K562 (cell line): Measurements from ENCODE around the gene TTC19.
A peak's percentile ranks its signal among the peaks of the same experiment; 100 is the strongest.

Experiments used
- DPF2 ChIP-seq: fragments of 450-650 bp; IDR thresholded peaks from 2 replicates; pipeline ENCODE4 v1.6.1; 2016
- HDAC1 ChIP-seq, 2 experiments: fragments of 450-650 bp; IDR thresholded peaks; 2 replicates each; pipeline ENCODE4 v1.6.1; 2016 to 2017; ENCODE audit warnings: inconsistent platforms in 1 of 2, mild to moderate bottlenecking in 1 of 2, moderate library complexity in 1 of 2
- KDM1A ChIP-seq, 2 experiments: fragments of 450-650 bp; IDR thresholded peaks; 2 replicates each; pipeline ENCODE4 v1.6.1; 2016; ENCODE audit warnings: mild to moderate bottlenecking in 2 of 2
- MXI1 ChIP-seq: IDR thresholded peaks from 2 replicates; pipeline ENCODE4 v1.6.1; 2011; ENCODE audit warnings: low read depth, mild to moderate bottlenecking, improper control_type of control experiment, low read length
- NFRKB ChIP-seq: fragments of 450-650 bp; IDR thresholded peaks from 2 replicates; pipeline ENCODE4 v1.6.1; 2016; ENCODE audit warnings: low read depth
- NFYB ChIP-seq: IDR thresholded peaks from 2 replicates; pipeline ENCODE4 v1.6.1; 2011; ENCODE audit warnings: mild to moderate bottlenecking, moderate library complexity; ENCODE audit not compliant: insufficient read length; ENCODE audit errors: extremely low read depth
- RAD21 ChIP-seq, 2 experiments: fragments of 250-450 bp in 1 of 2; fragments of 450-650 bp in 1 of 2; sonication (Bioruptor Pico) in 1 of 2; formaldehyde crosslinking in 1 of 2; IDR thresholded peaks in 1 of 2; conservative IDR thresholded peaks in 1 of 2; 2 replicates each; pipeline versions ENCODE4 v1.4.0 to v1.8.0; 2020 to 2022; ENCODE audit warnings: mild to moderate bottlenecking in 2 of 2, moderate library complexity in 1 of 2
- SMAD1 ChIP-seq: fragments of 150-350 bp; IDR thresholded peaks from 2 replicates; pipeline ENCODE4 v1.6.1; 2014; ENCODE audit warnings: low read length, low read depth; ENCODE audit not compliant: partially characterized antibody
- ZNF274 ChIP-seq: IDR thresholded peaks from 2 replicates; pipeline ENCODE4 v1.6.1; 2011; ENCODE audit warnings: low read depth, mild to moderate bottlenecking, low read length, moderate library complexity, borderline replicate concordance
- TF ChIP-seq, protein P1 (sequence below): fragments of 250-450 bp; sonication (Bioruptor Pico); IDR thresholded peaks from 2 replicates; pipeline ENCODE4 v1.4.0; 2020; ENCODE audit warnings: mild to moderate bottlenecking, moderate library complexity

DNA sequence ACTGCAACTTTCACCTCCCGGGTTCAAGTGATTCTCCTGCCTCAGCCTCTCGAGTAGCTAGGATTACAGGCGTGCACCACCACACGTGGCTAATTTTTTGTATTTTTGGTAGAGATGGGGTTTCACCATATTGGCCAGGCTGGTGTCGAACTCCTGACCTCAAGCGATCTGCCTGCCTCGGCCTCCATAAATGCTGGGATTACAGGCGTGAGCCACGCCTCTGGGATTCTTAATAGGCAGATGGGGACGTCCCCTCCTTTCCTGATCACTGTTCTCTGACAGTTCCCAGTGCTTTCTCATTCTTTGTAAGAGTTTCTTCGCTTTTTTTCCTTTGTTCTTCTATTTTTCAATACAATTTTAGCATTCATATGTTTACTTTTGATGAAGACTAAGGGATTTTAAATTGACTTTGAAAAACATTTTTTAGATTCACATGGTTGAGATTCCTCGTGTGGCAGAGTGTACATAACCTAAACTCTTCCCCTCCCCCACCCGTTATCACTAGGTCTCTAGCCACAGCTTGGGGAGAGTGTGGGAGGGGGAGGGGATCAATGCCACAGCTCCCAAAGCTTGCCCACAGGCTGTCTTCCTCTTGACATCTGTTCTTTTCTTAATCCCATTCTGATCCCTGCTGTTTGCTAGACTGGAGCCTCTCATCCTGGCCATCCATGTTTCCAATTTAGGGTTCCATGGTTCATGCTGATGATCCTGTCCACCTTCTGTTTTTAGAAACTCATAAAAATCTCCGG, 43.7 kb upstream of the TTC19 start:
- TF ChIP-seq MXI1: no peak
- TF ChIP-seq NFRKB: no peak
- peak; percentile 71 for TF ChIP-seq DPF2
- TF ChIP-seq SMAD1: no peak
- TF ChIP-seq KDM1A (IDR thresholded peaks at IDR 0.05): peak in 1 of 2 experiments; percentile 66; a peak in 3 of 4 replicates
- no peak for TF ChIP-seq ZNF274
- TF ChIP-seq HDAC1 (IDR thresholded peaks at IDR 0.05): 0 out of 4 replicates have a peak, but pooled peaks of 1 of the 2 experiments have one; percentile 38
- TF ChIP-seq NFYB: no peak
- TF ChIP-seq RAD21 (CRISPR knock-in tag; conservative IDR thresholded peaks at IDR 0.05 in 1 of 2, IDR thresholded peaks at IDR 0.05 in 1 of 2): no peak
- TF ChIP-seq, protein P1, sequence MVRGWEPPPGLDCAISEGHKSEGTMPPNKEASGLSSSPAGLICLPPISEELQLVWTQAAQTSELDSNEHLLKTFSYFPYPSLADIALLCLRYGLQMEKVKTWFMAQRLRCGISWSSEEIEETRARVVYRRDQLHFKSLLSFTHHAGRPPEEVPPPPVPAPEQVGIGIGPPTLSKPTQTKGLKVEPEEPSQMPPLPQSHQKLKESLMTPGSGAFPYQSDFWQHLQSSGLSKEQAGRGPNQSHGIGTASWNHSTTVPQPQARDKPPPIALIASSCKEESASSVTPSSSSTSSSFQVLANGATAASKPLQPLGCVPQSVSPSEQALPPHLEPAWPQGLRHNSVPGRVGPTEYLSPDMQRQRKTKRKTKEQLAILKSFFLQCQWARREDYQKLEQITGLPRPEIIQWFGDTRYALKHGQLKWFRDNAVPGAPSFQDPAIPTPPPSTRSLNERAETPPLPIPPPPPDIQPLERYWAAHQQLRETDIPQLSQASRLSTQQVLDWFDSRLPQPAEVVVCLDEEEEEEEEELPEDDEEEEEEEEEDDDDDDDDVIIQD (CRISPR knock-in tag): no peak
